PFSK-1 (cell line): ENCODE measurements around the gene MEI1.

Source experiments
- FOXP2 ChIP-seq: optimal IDR thresholded peaks from 2 replicates; pipeline ENCODE3; 2011; ENCODE audit warnings: borderline replicate concordance, control low read depth, inconsistent platforms; ENCODE audit not compliant: insufficient read depth; ENCODE audit errors: extremely low read length, extremely low read depth
- POLR2AphosphoS5 ChIP-seq: IDR thresholded peaks from 2 replicates; pipeline ENCODE4 v1.6.1; 2012; ENCODE audit warnings: low read depth, mild to moderate bottlenecking, control low read depth, low read length, moderate library complexity
- SIN3A ChIP-seq: IDR thresholded peaks from 2 replicates; pipeline ENCODE4 v1.6.1; 2012; ENCODE audit warnings: mild to moderate bottlenecking, low read length, moderate library complexity, borderline replicate concordance; ENCODE audit not compliant: insufficient read depth
- TAF1 ChIP-seq: IDR thresholded peaks from 2 replicates; pipeline ENCODE4 v1.6.1; 2012; ENCODE audit warnings: low read length, control low read depth, borderline replicate concordance; ENCODE audit not compliant: insufficient read depth
- TF ChIP-seq, protein P1 (sequence below), 2 experiments: IDR thresholded peaks; 2 replicates each; pipeline versions ENCODE4 v1.6.1 to v1.8.0; 2011 to 2012; ENCODE audit warnings: low read depth in 2 of 2, low read length in 2 of 2, control low read depth in 1 of 2, inconsistent platforms in 1 of 2, mild to moderate bottlenecking in 1 of 2, moderate library complexity in 1 of 2; ENCODE audit not compliant: insufficient read depth in 1 of 2

MEI1 gene

GRCh38 chr22:41766476-41766875, 67.2 kb downstream of the MEI1 start:
- TF ChIP-seq TAF1 = no peak
- TF ChIP-seq, protein P1, sequence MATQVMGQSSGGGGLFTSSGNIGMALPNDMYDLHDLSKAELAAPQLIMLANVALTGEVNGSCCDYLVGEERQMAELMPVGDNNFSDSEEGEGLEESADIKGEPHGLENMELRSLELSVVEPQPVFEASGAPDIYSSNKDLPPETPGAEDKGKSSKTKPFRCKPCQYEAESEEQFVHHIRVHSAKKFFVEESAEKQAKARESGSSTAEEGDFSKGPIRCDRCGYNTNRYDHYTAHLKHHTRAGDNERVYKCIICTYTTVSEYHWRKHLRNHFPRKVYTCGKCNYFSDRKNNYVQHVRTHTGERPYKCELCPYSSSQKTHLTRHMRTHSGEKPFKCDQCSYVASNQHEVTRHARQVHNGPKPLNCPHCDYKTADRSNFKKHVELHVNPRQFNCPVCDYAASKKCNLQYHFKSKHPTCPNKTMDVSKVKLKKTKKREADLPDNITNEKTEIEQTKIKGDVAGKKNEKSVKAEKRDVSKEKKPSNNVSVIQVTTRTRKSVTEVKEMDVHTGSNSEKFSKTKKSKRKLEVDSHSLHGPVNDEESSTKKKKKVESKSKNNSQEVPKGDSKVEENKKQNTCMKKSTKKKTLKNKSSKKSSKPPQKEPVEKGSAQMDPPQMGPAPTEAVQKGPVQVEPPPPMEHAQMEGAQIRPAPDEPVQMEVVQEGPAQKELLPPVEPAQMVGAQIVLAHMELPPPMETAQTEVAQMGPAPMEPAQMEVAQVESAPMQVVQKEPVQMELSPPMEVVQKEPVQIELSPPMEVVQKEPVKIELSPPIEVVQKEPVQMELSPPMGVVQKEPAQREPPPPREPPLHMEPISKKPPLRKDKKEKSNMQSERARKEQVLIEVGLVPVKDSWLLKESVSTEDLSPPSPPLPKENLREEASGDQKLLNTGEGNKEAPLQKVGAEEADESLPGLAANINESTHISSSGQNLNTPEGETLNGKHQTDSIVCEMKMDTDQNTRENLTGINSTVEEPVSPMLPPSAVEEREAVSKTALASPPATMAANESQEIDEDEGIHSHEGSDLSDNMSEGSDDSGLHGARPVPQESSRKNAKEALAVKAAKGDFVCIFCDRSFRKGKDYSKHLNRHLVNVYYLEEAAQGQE (IDR thresholded peaks at IDR 0.05; ENCODE audit: insufficient read depth in 1 of 2, low read depth in 2 of 2, low read length in 2 of 2) = no peak
- no peak for TF ChIP-seq SIN3A
- TF ChIP-seq POLR2AphosphoS5 = no peak
- no peak for TF ChIP-seq FOXP2

DNA sequence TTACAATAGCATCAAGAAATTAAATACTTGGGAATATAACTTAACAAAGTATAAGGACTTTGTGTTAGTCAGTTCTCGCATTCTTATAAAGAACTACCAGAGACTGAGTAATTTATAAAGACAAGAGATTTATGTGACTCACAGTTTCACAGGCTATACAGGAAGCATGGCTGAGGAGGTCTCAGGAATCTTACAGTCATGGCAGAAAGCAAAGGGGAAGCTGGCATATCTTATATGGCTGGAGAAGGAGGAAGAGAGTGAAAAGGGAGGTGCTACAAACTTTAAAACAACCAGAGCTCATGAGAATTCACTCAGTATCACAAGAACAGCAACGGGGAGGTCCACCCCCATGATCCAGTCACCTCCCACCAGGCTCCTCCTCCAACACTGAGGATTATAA, 69.1 kb downstream of the MEI1 start:
- TF ChIP-seq SIN3A = no peak
- TF ChIP-seq FOXP2 = no peak
- no peak for TF ChIP-seq POLR2AphosphoS5
- TF ChIP-seq TAF1 = no peak
- TF ChIP-seq, protein P1 (IDR thresholded peaks at IDR 0.05; ENCODE audit: insufficient read depth in 1 of 2, low read depth in 2 of 2, low read length in 2 of 2) = no peak

DNA sequence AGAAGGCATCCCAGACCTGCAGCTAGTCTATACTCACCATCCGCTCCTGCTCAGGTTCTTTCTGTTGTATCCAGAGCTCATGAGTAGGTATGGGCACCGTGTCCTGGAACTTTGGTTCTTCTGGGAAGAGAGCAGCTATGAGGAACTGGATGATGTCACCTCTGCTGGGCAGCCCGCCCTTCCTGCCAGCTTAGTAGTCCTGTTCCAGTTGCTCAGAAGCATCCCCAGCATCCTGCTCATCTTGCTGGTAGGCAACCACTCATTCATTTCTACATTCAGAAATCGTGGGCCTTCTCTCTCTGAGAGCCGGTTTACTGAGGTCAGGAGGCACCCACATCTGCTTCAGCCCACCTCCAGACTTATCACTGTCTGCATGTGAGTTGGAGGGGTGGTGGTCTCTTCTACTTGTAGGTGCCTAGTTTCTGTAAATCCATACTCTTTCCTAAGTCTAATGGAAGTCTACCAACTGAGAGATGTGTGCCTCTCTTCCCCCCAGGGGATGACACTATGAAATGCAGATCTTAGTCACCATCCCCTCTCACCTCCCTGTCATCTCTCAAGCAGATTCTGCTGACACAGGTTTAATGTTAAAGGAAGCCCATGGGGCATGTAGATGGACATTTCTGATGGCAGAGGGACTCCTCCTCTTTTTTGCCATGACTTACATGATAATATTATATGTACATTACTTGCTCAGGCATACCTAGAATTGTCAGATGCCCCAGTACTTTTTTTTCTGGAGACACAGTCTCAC, 71.6 kb downstream of the MEI1 start:
- TF ChIP-seq POLR2AphosphoS5 = no peak
- TF ChIP-seq TAF1 = no peak
- no peak for TF ChIP-seq FOXP2
- TF ChIP-seq SIN3A = no peak
- TF ChIP-seq, protein P1 (IDR thresholded peaks at IDR 0.05; ENCODE audit: insufficient read depth in 1 of 2, low read depth in 2 of 2, low read length in 2 of 2) = no peak

DNA sequence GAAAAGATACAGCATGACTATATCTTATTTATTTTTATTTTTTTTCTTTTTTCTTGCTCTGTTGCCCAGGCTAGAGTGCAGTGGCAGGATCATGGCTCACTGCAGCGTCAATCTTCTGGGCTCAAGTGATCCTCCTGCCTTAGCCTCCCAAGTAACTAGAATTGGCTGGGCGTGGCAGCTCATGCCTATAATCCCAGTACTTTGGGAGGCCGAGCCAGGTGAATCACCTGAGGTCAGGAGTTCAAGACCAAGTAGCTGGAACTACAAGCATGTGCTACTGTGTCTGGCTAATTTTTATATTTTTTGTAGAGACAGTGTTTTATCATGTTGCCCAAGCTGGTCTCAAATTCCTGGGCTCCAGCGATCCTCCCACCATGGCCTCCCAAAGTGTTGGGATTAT, 72.9 kb downstream of the MEI1 start:
- TF ChIP-seq FOXP2 = no peak
- TF ChIP-seq TAF1 = no peak
- TF ChIP-seq, protein P1 (IDR thresholded peaks at IDR 0.05; ENCODE audit: insufficient read depth in 1 of 2, low read depth in 2 of 2, low read length in 2 of 2) = no peak
- TF ChIP-seq POLR2AphosphoS5 = no peak
- TF ChIP-seq SIN3A = no peak

DNA sequence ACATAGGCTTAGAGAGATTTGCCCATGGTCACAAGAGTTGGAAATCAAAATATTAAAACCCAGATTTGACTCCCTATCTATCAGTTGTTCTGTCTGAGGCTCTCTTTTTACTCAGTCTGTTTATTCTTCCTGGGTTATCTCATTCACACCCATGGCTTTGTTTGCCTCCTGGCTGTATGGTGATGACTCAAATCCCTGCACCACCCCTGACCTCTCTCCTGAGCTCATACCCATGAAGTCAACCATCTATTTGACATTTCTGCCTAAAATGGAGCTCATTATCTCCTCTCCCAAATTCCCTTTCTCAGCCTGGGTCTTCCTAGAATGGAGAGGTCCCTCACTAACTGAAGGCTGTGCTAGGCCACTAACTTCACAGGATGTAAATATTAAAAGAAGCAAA, 73.3 kb downstream of the MEI1 start:
- TF ChIP-seq SIN3A (no peak), TAF1 (no peak), FOXP2 (no peak), POLR2AphosphoS5 (no peak)
- TF ChIP-seq, protein P1 (IDR thresholded peaks at IDR 0.05; ENCODE audit: insufficient read depth in 1 of 2, low read depth in 2 of 2, low read length in 2 of 2) = no peak
